Caco-2 (cell line): ENCODE data around the gene CAPZB. TPM values are rescaled to one million over a fixed set of nuclear protein-coding genes. Genes with fewer than 3 reads are reported as not detected.

ENCODE experiments used
- BruUV-seq: library from RNA; stranded (reverse); fragments of 400-500 nt; replicated peaks from 2 replicates; lab custom pipeline; 2021; lab: Mats Ljungman, UMichigan
- CTCF ChIA-PET: fragments of 300-600 bp; sonication (Branson Sonifier 250); formaldehyde crosslinking; loops from one replicate; lab custom pipeline; 2022; ENCODE audit warnings: antibody characterized with exemption; lab: Charles Lee
- POLR2A ChIA-PET: fragments of 300-600 bp; sonication (Branson Sonifier 250); formaldehyde crosslinking; loops from one replicate; lab custom pipeline; 2022; ENCODE audit warnings: antibody characterized with exemption; lab: Charles Lee
- DNase-seq, 2 experiments: peaks; one replicate each; pipeline versions ENCODE4 v3.0.0 to v3.0.0-alpha.2; 2020 to 2022
- H3K27me3 ChIP-seq: replicated peaks from 2 replicates; pipeline ENCODE4 v1.6.0; 2011; ENCODE audit warnings: low read length; ENCODE audit not compliant: control insufficient read depth, insufficient read depth
- H3K36me3 ChIP-seq: 2 replicates; pipeline ENCODE4 v1.5.1; 2011; ENCODE audit warnings: low read length; ENCODE audit not compliant: control insufficient read depth, insufficient read depth
- H3K4me1 ChIP-seq: fragments of 250-450 bp; sonication (Bioruptor Pico); 2 replicates; pipeline ENCODE4 v1.5.1; 2020; ENCODE audit warnings: mild to moderate bottlenecking
- H3K4me3 ChIP-seq: 2 replicates; pipeline ENCODE4 v1.5.1; 2011; ENCODE audit warnings: low read depth, mild to moderate bottlenecking, control low read depth, low read length
- H3K9me3 ChIP-seq: fragments of 250-450 bp; sonication (Bioruptor Pico); 2 replicates; pipeline ENCODE4 v1.5.1; 2020; ENCODE audit warnings: mild to moderate bottlenecking, moderate library complexity
- H3K27ac Mint-ChIP-seq: one replicate; pipeline ENCODE4 v1.8.0; 2022; ENCODE audit warnings: mixed read lengths; ENCODE audit not compliant: unreplicated experiment
- H3K27me3 Mint-ChIP-seq: one replicate; pipeline ENCODE4 v1.8.0; 2022; ENCODE audit warnings: mixed read lengths; ENCODE audit not compliant: insufficient read depth, unreplicated experiment
- H3K36me3 Mint-ChIP-seq: one replicate; pipeline ENCODE4 v1.8.0; 2022; ENCODE audit warnings: mild to moderate bottlenecking, mixed read lengths; ENCODE audit not compliant: insufficient read depth, unreplicated experiment
- H3K4me1 Mint-ChIP-seq: one replicate; pipeline ENCODE4 v1.8.0; 2022; ENCODE audit warnings: low read depth, mixed read lengths; ENCODE audit not compliant: unreplicated experiment
- H3K4me3 Mint-ChIP-seq: one replicate; pipeline ENCODE4 v1.8.0; 2022; ENCODE audit warnings: mild to moderate bottlenecking, moderate library complexity, mixed read lengths; ENCODE audit not compliant: unreplicated experiment
- H3K9me3 Mint-ChIP-seq: one replicate; pipeline ENCODE4 v1.8.0; 2022; ENCODE audit warnings: mixed read lengths; ENCODE audit not compliant: unreplicated experiment
- intact Hi-C: fragments of 100-400 bp; cut with micrococcal nuclease; formaldehyde crosslinking; loops from one replicate; pipeline ENCODE4 v1.10.0; 2022; ENCODE audit not compliant: unreplicated experiment
- total RNA-seq: library from RNA; stranded (reverse); gene quantifications from 2 replicates; pipeline ENCODE4 v1.2.3, GENCODE V29; 2022
- TF ChIP-seq, protein P1 (sequence below), 2 experiments: fragments of 200-600 bp in 1 of 2; IDR thresholded peaks; 1 replicate in 1 of 2; 2 replicates in 1 of 2; pipeline versions ENCODE4 v1.5.1 to v1.8.0; 2011 to 2022; ENCODE audit warnings: antibody characterized with exemption in 1 of 2, control low read depth in 1 of 2, inconsistent platforms in 1 of 2, low read depth in 1 of 2, low read length in 1 of 2, mild to moderate bottlenecking in 1 of 2, moderate library complexity in 1 of 2; ENCODE audit not compliant: insufficient read depth in 1 of 2, severe bottlenecking in 1 of 2, unreplicated experiment in 1 of 2

Gene CAPZB
- total RNA-seq, 1 experiment from 2014 or later, result 205 TPM

DNA sequence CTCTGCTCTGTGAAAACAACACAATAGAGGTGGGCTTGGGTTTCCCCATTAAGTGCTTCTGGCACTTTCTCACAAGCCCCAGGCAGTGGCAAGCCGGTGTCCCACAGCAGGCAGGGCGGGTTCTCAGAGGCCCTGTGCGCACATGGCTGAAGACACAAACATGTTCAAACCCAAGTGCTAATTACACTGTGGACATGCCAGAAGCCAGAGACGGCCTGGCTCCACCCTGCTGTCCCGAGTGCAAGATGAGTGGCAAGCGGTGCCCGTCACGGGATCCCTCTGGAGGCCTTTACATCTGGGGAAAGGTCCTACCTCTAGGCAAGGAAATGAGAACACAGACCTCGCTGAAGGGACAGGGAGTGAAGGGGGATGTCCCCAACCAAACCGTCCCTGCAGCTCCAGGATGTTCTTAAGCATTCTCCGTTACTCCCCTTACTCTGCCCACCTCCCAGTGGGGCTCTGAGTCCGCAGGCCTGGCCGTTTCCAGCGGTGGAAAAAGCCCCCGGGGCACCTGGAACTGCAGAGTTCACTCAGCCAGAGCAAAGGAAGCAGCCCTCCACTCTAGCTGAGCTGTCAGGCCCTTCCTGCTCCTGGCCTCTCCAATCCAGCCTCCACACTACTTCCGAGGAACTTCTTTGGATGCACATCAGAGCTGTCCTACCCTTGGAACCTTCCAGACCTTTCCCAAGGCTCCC is 115.8 kb downstream of the CAPZB start:
- POLR2A ChIA-PET, result no interaction called here
- BruUV-seq, result no TSS peak
- H3K4me1 ChIP-seq, result no peaks in the 10 kb centered on the region
- CTCF ChIA-PET, result no interaction called here
- H3K4me1 Mint-ChIP-seq, result no peaks in the 10 kb centered on the region
- H3K27me3 Mint-ChIP-seq, result no peaks in the 10 kb centered on the region
- DNase-seq, result no peak
- H3K9me3 ChIP-seq, result no peaks in the 10 kb centered on the region
- no peaks in the 10 kb centered on the region for H3K27me3 ChIP-seq
- TF ChIP-seq, protein P1, sequence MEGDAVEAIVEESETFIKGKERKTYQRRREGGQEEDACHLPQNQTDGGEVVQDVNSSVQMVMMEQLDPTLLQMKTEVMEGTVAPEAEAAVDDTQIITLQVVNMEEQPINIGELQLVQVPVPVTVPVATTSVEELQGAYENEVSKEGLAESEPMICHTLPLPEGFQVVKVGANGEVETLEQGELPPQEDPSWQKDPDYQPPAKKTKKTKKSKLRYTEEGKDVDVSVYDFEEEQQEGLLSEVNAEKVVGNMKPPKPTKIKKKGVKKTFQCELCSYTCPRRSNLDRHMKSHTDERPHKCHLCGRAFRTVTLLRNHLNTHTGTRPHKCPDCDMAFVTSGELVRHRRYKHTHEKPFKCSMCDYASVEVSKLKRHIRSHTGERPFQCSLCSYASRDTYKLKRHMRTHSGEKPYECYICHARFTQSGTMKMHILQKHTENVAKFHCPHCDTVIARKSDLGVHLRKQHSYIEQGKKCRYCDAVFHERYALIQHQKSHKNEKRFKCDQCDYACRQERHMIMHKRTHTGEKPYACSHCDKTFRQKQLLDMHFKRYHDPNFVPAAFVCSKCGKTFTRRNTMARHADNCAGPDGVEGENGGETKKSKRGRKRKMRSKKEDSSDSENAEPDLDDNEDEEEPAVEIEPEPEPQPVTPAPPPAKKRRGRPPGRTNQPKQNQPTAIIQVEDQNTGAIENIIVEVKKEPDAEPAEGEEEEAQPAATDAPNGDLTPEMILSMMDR (IDR thresholded peaks at IDR 0.05; ENCODE audit: insufficient read depth in 1 of 2, low read depth in 1 of 2, low read length in 1 of 2, severe bottlenecking in 1 of 2, unreplicated experiment in 1 of 2), result no peak
- no peak overlapping the region for H3K4me3 ChIP-seq
- H3K4me3 Mint-ChIP-seq, result no peak overlapping the region
- H3K36me3 Mint-ChIP-seq, result peaks cover 30% of the 10 kb centered on the region
- intact Hi-C loops, result no loop called here
- H3K27ac Mint-ChIP-seq, result no peak overlapping the region
- H3K36me3 ChIP-seq, result no peaks in the 10 kb centered on the region
- H3K9me3 Mint-ChIP-seq, result no peaks in the 10 kb centered on the region

DNA sequence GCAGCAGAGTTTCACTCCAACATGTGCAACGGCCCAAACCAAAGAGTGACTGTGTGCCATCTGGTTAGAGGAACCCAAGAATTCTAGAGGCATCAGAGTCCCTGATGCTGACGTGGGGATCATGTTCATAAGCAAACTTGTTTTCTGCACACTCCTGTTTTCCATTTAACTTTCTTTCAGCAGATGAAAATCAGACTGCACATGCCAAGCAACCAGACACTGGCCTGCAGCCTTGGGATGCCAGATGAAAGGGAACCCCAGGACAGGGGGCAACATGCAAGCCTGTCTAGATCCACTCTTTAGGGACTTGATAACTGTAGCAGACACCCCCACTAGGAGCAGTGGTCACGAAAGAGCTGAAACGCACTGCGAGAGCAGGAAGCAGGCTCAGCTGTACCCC is 116.4 kb downstream of the CAPZB start:
- intact Hi-C loops, result no loop called here
- Histone ChIP-seq H3K4me3 (no peak overlapping the region), H3K9me3 (no peaks in the 10 kb centered on the region), H3K27me3 (no peaks in the 10 kb centered on the region), H3K36me3 (no peaks in the 10 kb centered on the region), H3K4me1 (no peaks in the 10 kb centered on the region)
- peaks cover 29% of the 10 kb centered on the region for H3K36me3 Mint-ChIP-seq
- ChIA-PET CTCF (no interaction called here), POLR2A (no interaction called here)
- no peak overlapping the region for H3K4me3 Mint-ChIP-seq
- H3K9me3 Mint-ChIP-seq, result no peaks in the 10 kb centered on the region
- DNase-seq, result no peak
- H3K27ac Mint-ChIP-seq, result no peak overlapping the region
- BruUV-seq, result no TSS peak
- H3K4me1 Mint-ChIP-seq, result no peaks in the 10 kb centered on the region
- H3K27me3 Mint-ChIP-seq, result no peaks in the 10 kb centered on the region
- TF ChIP-seq, protein P1 (IDR thresholded peaks at IDR 0.05; ENCODE audit: insufficient read depth in 1 of 2, low read depth in 1 of 2, low read length in 1 of 2, severe bottlenecking in 1 of 2, unreplicated experiment in 1 of 2), result no peak

DNA sequence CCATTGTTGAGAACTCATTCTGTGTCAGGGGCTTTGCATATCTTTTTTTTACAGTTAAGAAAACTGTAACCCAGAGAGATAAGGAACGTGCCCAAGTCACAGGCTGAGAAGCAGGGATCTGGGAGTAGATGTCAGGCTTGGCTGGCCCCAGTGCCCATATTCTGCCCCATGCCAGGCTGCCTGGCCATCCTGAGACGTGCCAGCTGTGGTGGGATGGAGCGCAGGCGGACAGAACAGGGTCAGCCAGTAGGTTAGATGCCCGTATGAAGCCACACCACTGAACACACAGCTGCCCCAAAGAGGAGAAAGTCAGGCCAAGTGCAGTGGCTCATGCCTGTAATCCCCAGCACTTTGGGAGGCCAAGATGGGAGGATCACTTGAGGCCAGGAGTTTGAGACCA is 117.3 kb downstream of the CAPZB start:
- H3K36me3 ChIP-seq, result no peaks in the 10 kb centered on the region
- H3K27ac Mint-ChIP-seq, result no peak overlapping the region
- no peaks in the 10 kb centered on the region for H3K4me1 Mint-ChIP-seq
- no peaks in the 10 kb centered on the region for H3K9me3 ChIP-seq
- H3K4me3 Mint-ChIP-seq, result no peak overlapping the region
- ChIA-PET CTCF (no interaction called here), POLR2A (no interaction called here)
- H3K4me3 ChIP-seq, result no peak overlapping the region
- H3K27me3 ChIP-seq, result no peaks in the 10 kb centered on the region
- intact Hi-C loops, result no loop called here
- peaks cover 29% of the 10 kb centered on the region for H3K36me3 Mint-ChIP-seq
- no peaks in the 10 kb centered on the region for H3K9me3 Mint-ChIP-seq
- no peak for DNase-seq
- H3K4me1 ChIP-seq, result no peaks in the 10 kb centered on the region
- H3K27me3 Mint-ChIP-seq, result no peaks in the 10 kb centered on the region
- TF ChIP-seq, protein P1 (IDR thresholded peaks at IDR 0.05; ENCODE audit: insufficient read depth in 1 of 2, low read depth in 1 of 2, low read length in 1 of 2, severe bottlenecking in 1 of 2, unreplicated experiment in 1 of 2), result no peak
- BruUV-seq, result no TSS peak
